ENCODE measurements around the gene TSPAN18. TPM values are rescaled to one million over a fixed set of nuclear protein-coding genes. Genes with fewer than 3 reads are reported as not detected.

The TSPAN18 gene
- total and polyA plus RNA-seq, 2 of the 8 experiments (the other 6 are each of a cell fraction or from before 2014, with no cell fraction given), result 5.2 to 10.2 TPM

DNA sequence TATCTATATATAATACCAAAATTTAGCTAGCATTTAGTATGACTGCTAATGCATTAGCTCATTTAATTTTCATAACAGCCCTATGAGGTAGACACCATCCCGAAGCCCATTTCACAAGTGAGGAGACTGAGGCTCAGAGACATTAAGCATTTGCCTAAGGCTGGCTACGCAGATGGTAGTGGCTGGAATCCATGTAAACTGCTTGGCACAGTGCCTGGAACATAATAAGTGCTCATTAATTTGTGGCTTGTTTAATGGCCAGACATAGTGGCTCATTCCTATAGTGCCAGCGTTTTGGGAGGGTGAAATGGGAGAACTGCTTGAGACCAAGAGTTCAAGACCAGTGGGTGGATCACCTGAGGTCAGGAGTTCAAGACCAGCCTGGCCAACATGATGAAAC, 241.7 kb downstream of the TSPAN18 start:
- Histone ChIP-seq H2AK5ac (ENCODE audit: low read depth, low read length) (no peak overlapping the region), H3K36me3 (ENCODE audit: control insufficient read depth in 2 of 4, insufficient read depth in 4 of 4, low read length in 3 of 4) (no peaks in the 10 kb centered on the region), H4K5ac (ENCODE audit: insufficient read length, low read depth, low read length) (no peak overlapping the region), H2AFZ (ENCODE audit: low read length) (no peak overlapping the region), H4K20me1 (replicated peaks in 1 of 2; ENCODE audit: control insufficient read depth in 1 of 2, insufficient read depth in 2 of 2, low read length in 2 of 2) (no peaks in the 10 kb centered on the region), H3K4me3 (ENCODE audit: extremely low read depth in 1 of 4, insufficient read depth in 2 of 4, low read depth in 3 of 4, low read length in 4 of 4) (no peak overlapping the region), H3K18ac (ENCODE audit: extremely low read depth, low read length) (no peak overlapping the region), H2BK5ac (ENCODE audit: low read depth, low read length) (no peak overlapping the region), H3K9me3 (ENCODE audit: insufficient read depth in 2 of 2, low read depth in 1 of 2, low read length in 1 of 2) (no peaks in the 10 kb centered on the region), H3K23ac (ENCODE audit: insufficient read length) (no peak overlapping the region), H3K56ac (replicated peaks; ENCODE audit: insufficient read length, low read depth, low read length) (no peak overlapping the region), H3K27ac (ENCODE audit: low read depth, low read length) (no peak overlapping the region), H4K8ac (ENCODE audit: extremely low read depth, insufficient read depth, low read length) (no peak overlapping the region), H3K4me1 (replicated peaks in 1 of 4; ENCODE audit: control insufficient read depth in 3 of 4, insufficient read depth in 4 of 4, low read length in 3 of 4) (peaks cover 4 to 19% (median 11%) of the 10 kb centered on the region in 4 experiments), H2BK120ac (replicated peaks; ENCODE audit: low read depth, low read length) (no peak overlapping the region), H3K79me2 (ENCODE audit: control insufficient read depth in 1 of 2, insufficient read depth in 2 of 2, low read length in 2 of 2) (no peaks in the 10 kb centered on the region), H3K23me2 (ENCODE audit: low read depth, low read length) (no peaks in the 10 kb centered on the region), H3K27me3 (replicated peaks in 1 of 4; ENCODE audit: control insufficient read depth in 3 of 4, extremely low read depth in 1 of 4, insufficient read depth in 3 of 4, low read length in 3 of 4) (no peaks in the 10 kb centered on the region; a peak in 2 of 7 replicates), H3K4ac (replicated peaks; ENCODE audit: insufficient read length, low read depth, low read length) (no peak overlapping the region), H2BK20ac (ENCODE audit: low read length) (no peak overlapping the region), H3K14ac (ENCODE audit: insufficient read length) (no peak overlapping the region), H3K79me1 (ENCODE audit: low read depth, low read length) (no peaks in the 10 kb centered on the region), H2BK15ac (ENCODE audit: low read length) (no peak overlapping the region), H2BK12ac (ENCODE audit: low read depth, low read length) (no peak overlapping the region), H3K4me2 (ENCODE audit: insufficient read depth in 1 of 2, low read depth in 2 of 2, low read length in 2 of 2) (no peak overlapping the region), H3K9ac (replicated peaks in 1 of 4; ENCODE audit: extremely low read depth in 1 of 4, low read depth in 3 of 4, low read length in 3 of 4) (no peak overlapping the region), H4K91ac (replicated peaks; ENCODE audit: insufficient read length, low read length) (no peak overlapping the region)
- POLR2A ChIA-PET (ENCODE audit: partially characterized antibody), result interaction anchor here (1.1 to 1.5 kb wide), 4 partner anchors 9 to 20 kb away, joined by 3 to 4 read pairs (median 3); no protein-coding TSS in a partner anchor
- CTCF ChIA-PET (ENCODE audit: partially characterized antibody), result interaction anchor here (0.7 to 38.2 kb wide), 9 partner anchors 6 to 142 kb away, joined by 3 to 731 read pairs (median 5); partner anchors contain the start of gene TP53I11
- FAIRE-seq, result no peak
- WGBS, 2 experiments (ENCODE audit: extremely low coverage in 1 of 2, insufficient coverage in 1 of 2, insufficient read length in 1 of 2, insufficient replicate concordance in 2 of 2, low coverage in 1 of 2, low lambda C conversion rate in 2 of 2, missing lambda C conversion rate in 1 of 2), result 94% methylated on average over 3 of the region's 3 CpGs; no CpG with 5 or more reads in 1 of the 2 experiments
- no peak for DNase-seq (ENCODE audit: low read depth in 1 of 2, low spot score in 2 of 2)
- TF ChIP-seq KDM1A (IDR thresholded peaks at IDR 0.05; ENCODE audit: borderline replicate concordance, low read length) (no peak), RFX5 (IDR thresholded peaks at IDR 0.05; ENCODE audit: borderline replicate concordance, low read depth, low read length) (no peak), EZH2 (IDR thresholded peaks at IDR 0.05; ENCODE audit: low read depth, low read length, severe bottlenecking) (no peak), SIN3A (conservative IDR thresholded peaks at IDR 0.05 in 1 of 2, IDR thresholded peaks at IDR 0.05 in 1 of 2; ENCODE audit: low read depth in 1 of 2, low read length in 2 of 2) (no peak), RBBP5 (IDR thresholded peaks at IDR 0.05; ENCODE audit: borderline replicate concordance, low read depth, low read length) (no peak), TAF1 (IDR thresholded peaks at IDR 0.05; ENCODE audit: low read depth, low read length) (no peak), JUN (IDR thresholded peaks at IDR 0.05; ENCODE audit: low read depth, low read length) (no peak), TCF12 (IDR thresholded peaks at IDR 0.05; ENCODE audit: low read depth, low read length) (no peak), RAD21 (IDR thresholded peaks at IDR 0.05 in 1 of 2, conservative IDR thresholded peaks at IDR 0.05 in 1 of 2; ENCODE audit: low read depth in 2 of 2, low read length in 2 of 2) (no peak), CREB1 (IDR thresholded peaks at IDR 0.05) (no peak), CBX8 (IDR thresholded peaks at IDR 0.05; ENCODE audit: borderline replicate concordance, low read depth, low read length) (no peak), HDAC2 (IDR thresholded peaks at IDR 0.05; ENCODE audit: borderline replicate concordance in 1 of 2, low read depth in 2 of 2, low read length in 2 of 2) (no peak), TEAD4 (IDR thresholded peaks at IDR 0.05; ENCODE audit: low read depth, low read length) (no peak), SP2 (IDR thresholded peaks at IDR 0.05; ENCODE audit: low read length) (no peak)
